WI38 (cell line): ENCODE measurements around the gene NALCN.
"Not testable (repeated sequence)": the region's sequence is repeated elsewhere in the genome, so short reads cannot be mapped to it uniquely, and the experiment has no call there.

Experiments used
- H3K4me3 ChIP-seq: 2 replicates; pipeline ENCODE4 v1.5.1; 2011; ENCODE audit warnings: low read depth, mild to moderate bottlenecking, control low read depth, low read length
- TF ChIP-seq, protein P1 (sequence below): IDR thresholded peaks from 2 replicates; pipeline ENCODE4 v1.5.1; 2012; ENCODE audit warnings: low read depth, mild to moderate bottlenecking, control low read depth, low read length

NALCN gene

GRCh38 chr13:101323601-101324000, 92.7 kb downstream of the NALCN start:
- no peak overlapping the region for H3K4me3 ChIP-seq
- TF ChIP-seq, protein P1, sequence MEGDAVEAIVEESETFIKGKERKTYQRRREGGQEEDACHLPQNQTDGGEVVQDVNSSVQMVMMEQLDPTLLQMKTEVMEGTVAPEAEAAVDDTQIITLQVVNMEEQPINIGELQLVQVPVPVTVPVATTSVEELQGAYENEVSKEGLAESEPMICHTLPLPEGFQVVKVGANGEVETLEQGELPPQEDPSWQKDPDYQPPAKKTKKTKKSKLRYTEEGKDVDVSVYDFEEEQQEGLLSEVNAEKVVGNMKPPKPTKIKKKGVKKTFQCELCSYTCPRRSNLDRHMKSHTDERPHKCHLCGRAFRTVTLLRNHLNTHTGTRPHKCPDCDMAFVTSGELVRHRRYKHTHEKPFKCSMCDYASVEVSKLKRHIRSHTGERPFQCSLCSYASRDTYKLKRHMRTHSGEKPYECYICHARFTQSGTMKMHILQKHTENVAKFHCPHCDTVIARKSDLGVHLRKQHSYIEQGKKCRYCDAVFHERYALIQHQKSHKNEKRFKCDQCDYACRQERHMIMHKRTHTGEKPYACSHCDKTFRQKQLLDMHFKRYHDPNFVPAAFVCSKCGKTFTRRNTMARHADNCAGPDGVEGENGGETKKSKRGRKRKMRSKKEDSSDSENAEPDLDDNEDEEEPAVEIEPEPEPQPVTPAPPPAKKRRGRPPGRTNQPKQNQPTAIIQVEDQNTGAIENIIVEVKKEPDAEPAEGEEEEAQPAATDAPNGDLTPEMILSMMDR = no peak

DNA sequence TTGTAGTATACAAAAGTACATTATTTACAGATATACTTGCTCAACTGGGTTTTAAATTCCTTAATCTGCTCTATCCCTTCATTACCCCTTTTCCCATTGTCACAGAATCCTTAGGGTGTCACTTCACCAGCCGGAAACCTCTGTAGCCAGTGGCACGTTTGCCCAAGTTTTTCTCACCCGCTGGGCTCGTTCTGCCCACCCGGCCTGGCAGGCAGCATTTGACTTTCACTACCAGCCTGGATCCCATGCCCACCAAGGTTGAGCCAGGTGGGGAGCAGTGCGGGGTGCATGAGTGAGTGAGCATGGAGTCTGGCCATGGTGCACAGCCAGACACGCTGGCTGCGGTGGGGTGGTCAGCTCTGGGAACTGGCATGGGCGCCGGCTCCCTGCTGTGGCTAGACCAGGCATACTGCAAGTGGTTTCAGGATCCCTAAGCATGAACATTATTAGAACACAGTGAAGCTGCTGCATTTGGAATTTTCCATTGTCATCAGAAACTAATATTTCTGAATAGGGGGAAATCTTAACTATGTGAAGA, 98.3 kb downstream of the NALCN start:
- TF ChIP-seq, protein P1 = no peak
- no peak overlapping the region for H3K4me3 ChIP-seq

DNA sequence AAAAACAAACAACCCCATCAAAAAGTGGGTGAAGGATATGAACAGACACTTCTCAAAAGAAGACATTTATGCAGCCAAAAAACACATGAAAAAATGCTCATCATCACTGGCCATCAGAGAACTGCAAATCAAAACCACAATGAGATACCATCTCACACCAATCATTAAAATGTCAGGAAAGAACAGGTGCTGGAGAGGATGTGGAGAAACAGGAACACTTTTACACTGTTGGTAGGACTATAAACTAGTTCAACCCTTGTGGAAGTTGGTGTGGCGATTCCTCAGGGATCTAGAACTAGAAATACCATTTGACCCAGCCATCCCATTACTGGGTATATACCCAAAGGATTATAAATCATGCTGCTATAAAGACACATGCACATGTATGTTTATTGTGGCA, 102.8 kb downstream of the NALCN start:
- H3K4me3 ChIP-seq = not testable (repeated sequence)

DNA sequence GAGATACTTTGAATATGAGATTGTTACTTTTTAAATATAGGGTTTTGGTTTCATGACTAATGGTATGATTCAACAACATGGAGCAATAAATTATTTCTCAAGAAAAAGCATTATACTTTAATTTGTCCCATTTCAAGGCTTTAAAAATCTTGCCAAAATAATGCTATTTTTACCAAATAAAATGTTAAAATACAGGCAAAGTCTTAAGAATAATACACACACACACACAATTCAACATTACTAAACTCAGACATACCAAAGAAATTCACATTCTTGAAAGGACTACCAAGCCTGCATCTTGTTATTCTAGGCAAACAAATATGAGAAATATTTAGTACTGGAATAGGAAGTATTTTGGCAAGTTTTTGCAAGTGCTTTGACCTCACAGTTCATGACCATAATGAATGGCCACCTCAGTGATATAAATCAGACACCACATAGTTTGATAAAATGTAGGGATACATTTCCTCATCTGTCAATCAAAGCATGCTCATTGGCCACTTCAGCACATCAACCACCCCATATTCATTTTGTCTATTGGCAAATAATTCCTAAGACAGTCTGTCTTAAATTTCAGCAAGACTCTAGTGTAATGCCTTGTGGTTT, 107.2 kb downstream of the NALCN start:
- no peak overlapping the region for H3K4me3 ChIP-seq
- TF ChIP-seq, protein P1 = no peak

DNA sequence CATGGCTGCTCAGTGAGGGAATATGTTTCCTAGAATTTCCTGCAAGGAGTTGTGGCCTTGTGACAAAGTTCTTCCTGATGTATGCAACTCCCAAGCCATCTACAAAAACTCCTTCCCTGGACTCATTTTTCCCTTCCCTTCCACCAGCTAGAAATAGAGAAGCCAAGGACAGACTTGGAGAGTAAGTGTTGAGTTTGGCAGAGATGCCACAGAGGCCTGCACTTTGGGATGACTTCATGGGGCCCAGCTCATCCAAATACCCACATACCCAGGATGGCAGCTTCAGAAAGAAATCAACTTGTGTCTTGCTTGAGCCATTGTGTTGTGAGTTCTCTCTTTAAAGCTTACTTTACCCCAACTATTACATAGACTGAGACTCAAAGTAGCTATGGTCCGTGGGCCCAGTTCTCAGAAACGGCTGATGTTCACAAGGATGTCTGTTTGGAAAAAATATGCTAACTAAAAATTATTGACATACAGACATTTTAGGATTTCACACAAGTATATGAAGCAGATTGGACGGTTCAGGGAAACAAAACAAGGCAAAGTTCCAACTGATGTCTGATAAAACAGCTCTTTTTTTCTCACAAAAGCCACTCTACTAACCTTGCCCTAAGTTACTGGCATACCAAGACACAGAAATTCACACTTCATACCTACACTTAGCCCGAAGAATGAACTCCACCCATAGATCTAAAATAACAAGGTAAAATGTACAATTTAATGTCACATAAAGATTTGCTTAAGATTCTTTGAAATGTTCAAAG, 107.9 kb downstream of the NALCN start:
- TF ChIP-seq, protein P1 = no peak
- H3K4me3 ChIP-seq = no peak overlapping the region

DNA sequence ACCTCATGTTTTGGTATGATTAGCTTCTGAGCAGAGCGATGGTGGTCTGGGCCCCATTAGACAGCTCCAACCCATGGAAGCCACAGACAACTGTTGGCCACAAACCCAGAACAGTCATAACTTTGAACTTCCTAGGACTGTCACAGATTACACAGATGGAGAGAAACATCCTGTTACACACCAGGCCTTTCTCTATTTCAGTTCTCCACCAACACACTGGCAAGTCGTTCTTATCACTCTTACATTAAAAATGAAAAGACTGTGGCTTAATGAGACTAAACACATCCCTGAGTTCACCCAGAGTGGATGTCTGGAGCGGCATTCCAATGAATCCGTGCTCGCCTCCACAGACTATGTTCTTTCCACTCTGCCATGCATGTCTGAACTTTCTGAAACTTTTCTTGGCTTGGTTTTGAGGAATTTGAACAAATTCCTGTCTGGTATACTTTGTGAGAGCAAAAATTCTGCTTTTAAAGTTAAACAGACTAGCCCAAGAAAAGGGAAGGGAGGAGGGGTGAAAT, 109.1 kb downstream of the NALCN start:
- TF ChIP-seq, protein P1 = no peak
- H3K4me3 ChIP-seq = no peak overlapping the region

GRCh38 chr13:101306773-101307172, 109.5 kb downstream of the NALCN start:
- no peak overlapping the region for H3K4me3 ChIP-seq
- TF ChIP-seq, protein P1 = no peak
